ENCODE data around the gene ILKAP.

ILKAP gene

DNA sequence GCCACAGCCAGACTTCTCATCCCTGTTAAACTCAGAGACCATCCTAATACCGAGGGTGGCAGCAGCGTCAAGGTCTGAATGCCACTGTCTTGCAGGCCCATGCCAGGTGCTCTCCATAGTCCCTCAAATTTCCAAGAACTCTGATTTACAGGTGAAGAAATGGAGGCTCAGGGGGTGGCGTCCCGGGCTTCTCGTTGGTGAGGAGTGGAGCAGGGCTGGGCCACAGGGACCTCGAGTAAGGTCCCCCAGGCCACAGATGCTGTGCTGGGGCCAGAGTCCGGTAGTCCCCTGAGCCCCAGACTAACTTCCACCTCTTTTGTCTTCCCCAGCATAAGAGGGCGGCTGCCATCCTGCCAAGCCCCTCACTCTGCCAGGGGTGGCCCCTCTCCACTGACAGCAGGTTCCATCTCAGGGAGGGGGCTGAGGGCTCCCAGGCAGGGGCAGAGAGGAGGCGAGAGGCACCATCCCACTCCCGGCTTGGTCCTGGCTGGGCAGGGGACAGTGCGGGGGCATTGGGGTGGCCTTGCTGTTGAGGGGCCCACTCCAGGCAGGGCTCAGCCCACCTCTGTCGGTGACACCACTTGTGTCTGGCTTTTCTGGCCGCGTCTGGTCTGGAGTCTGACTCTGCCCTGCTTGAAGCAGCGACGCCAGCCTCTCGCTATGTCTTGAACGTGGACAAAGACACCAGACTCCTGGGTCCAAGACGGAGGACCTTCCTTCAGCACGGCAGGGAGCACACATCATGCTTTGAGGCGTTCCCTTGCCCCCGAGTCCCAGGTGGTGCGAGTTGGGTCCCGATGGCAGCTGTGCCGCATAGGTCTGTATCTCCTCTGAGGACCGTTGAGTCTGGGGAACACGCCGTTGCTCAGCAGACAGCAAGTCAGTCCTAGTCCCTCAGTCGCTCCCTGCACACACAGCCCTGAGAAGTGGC, 80.9 kb downstream of the ILKAP start:
- Histone ChIP-seq H3K4me3 (ENCODE audit: low read length) (no peak overlapping the region), H3K9ac (ENCODE audit: low read length) (no peak overlapping the region), H3K36me3 (ENCODE audit: control insufficient read depth, insufficient read depth, low read length) (no peaks in the 10 kb centered on the region), H3K27ac (ENCODE audit: low read depth, low read length) (no peak overlapping the region), H3K4me1 (ENCODE audit: control insufficient read depth, insufficient read depth, low read length) (peaks cover 4% of the 10 kb centered on the region), H3K27me3 (ENCODE audit: control insufficient read depth, insufficient read depth, low read length) (no peaks in the 10 kb centered on the region)

DNA sequence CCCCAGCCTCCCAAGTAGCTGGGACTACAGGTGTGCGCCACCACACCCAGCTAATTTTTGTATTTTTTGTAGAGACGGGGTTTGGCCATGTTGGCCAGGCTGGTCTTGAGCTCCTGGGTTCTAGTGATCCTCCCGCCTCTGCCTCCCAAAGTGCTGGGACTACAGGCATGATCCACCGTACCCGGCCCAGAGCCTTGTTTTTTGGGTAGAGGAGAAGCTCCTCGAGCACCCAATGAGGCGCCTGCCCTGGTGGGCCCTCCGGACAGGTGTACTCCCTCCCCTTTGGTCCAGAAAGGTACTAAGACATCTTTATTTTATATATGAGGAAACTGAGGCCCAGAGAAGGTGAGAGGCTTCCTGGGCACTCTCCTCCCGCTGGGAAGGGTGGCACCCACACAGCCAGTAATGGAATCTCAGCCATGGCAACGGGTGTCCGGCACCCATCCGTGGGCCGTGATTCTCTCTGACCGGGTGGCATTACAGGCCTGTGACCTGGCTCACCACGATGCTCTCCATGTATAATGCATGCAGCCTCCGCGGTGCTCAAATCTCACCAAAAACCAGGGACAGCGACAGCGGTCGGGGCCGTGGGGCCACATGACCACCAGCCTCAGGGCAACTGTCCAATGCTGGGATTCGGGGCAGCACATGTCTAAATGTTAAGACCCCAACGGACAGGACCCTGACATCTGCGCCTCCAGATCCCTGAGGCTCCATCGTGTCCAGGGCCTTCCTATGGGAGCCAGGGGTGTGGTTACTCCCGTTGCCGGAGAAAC, 81.8 kb downstream of the ILKAP start:
- Histone ChIP-seq H3K4me3 (ENCODE audit: low read length) (no peak overlapping the region), H3K9ac (ENCODE audit: low read length) (no peak overlapping the region), H3K36me3 (ENCODE audit: control insufficient read depth, insufficient read depth, low read length) (no peaks in the 10 kb centered on the region), H3K27me3 (ENCODE audit: control insufficient read depth, insufficient read depth, low read length) (no peaks in the 10 kb centered on the region), H3K27ac (ENCODE audit: low read depth, low read length) (no peak overlapping the region), H3K4me1 (ENCODE audit: control insufficient read depth, insufficient read depth, low read length) (no peaks in the 10 kb centered on the region)

DNA sequence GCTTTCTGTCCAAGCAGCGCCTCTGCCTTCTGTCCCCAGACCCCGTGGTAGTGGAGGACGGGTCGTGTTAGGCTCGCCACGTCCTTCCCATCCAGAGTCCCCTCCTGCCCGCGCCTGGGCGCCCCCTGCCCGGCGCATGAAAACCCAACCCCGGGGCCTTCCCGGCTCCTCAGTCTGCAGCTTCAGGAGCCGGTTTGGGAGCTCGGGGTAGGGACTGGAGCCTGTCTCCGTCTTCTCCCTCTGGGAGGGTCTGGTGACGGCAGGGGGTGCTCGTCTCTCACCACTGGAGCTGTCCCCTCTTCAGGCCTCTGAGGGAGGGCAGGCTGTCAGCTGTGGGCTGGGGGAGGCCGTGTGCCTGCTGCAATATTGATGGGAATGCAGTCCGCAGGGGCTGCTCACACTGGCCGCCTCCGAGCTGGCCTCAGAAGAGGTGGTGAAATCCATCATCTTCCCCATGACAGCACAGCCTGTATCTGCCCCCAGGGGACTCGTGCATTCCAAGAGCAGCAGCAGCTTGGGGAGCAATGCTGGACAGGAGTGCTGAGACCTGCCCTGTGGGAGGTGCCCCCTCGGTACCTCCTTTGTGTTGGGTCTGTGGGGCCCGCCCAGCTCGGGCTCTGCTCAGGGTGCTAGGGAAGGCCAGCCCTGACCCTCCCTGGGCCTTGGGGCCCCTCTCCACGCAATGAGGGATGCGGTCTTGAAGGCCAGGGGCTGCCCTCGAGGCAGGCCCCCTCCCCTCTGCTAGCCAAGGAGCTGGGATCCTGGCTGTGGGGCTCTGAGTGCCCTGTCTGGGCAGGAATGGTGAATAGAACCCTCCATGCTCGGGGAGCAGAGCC, 82.8 kb downstream of the ILKAP start:
- Histone ChIP-seq H3K27me3 (ENCODE audit: control insufficient read depth, insufficient read depth, low read length) (no peaks in the 10 kb centered on the region), H3K9ac (ENCODE audit: low read length) (no peak overlapping the region), H3K27ac (ENCODE audit: low read depth, low read length) (no peak overlapping the region), H3K4me3 (ENCODE audit: low read length) (no peak overlapping the region), H3K36me3 (ENCODE audit: control insufficient read depth, insufficient read depth, low read length) (no peaks in the 10 kb centered on the region), H3K4me1 (ENCODE audit: control insufficient read depth, insufficient read depth, low read length) (no peaks in the 10 kb centered on the region)

Data from rectal smooth muscle tissue (tissue), 1 donor.